Testis (tissue), 2 donors: ENCODE results near the gene PEX3.

Source experiments
- POLR2A ChIP-seq: fragments of 450-650 bp; IDR thresholded peaks from one replicate; pipeline ENCODE4 v1.6.1; 2017; ENCODE audit warnings: antibody characterized with exemption, mild to moderate bottlenecking, moderate library complexity
- TF ChIP-seq, protein P1 (sequence below), 3 experiments: fragments of 450-650 bp in 2 of 3; fragments of 200-600 bp in 1 of 3; sonication (generic) in 1 of 3; IDR thresholded peaks; one replicate each; pipeline ENCODE4 v1.5.1; 2016 to 2019; ENCODE audit warnings: antibody characterized with exemption in 3 of 3, mild to moderate bottlenecking in 2 of 3, moderate library complexity in 1 of 3

DNA sequence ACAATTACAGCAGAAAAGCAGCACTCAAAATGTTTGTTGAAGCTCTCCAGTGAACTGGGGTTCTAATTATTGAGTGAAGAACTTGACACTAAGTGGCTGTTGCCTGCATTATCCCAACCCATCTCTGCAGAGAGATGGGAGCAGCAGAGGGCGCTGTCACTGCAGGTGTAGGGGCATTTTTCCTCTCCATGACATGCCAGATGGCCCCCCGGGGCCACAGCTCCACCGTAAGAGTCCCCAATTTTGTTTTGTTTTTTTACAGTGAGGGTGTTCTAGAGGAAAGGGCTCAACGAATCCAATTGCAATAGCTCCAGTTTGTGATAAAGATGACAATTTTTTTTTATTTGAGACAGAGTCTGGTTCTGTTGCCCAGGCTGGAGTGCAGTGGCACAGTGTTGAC lies 62.8 kb downstream of the PEX3 start:
- TF ChIP-seq, protein P1, sequence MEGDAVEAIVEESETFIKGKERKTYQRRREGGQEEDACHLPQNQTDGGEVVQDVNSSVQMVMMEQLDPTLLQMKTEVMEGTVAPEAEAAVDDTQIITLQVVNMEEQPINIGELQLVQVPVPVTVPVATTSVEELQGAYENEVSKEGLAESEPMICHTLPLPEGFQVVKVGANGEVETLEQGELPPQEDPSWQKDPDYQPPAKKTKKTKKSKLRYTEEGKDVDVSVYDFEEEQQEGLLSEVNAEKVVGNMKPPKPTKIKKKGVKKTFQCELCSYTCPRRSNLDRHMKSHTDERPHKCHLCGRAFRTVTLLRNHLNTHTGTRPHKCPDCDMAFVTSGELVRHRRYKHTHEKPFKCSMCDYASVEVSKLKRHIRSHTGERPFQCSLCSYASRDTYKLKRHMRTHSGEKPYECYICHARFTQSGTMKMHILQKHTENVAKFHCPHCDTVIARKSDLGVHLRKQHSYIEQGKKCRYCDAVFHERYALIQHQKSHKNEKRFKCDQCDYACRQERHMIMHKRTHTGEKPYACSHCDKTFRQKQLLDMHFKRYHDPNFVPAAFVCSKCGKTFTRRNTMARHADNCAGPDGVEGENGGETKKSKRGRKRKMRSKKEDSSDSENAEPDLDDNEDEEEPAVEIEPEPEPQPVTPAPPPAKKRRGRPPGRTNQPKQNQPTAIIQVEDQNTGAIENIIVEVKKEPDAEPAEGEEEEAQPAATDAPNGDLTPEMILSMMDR (IDR thresholded peaks at IDR 0.05) = peak in 1 of 3 experiments; percentile 3
- TF ChIP-seq POLR2A = no peak
